Fibroblast of the aortic adventitia (primary cell): ENCODE measurements around the gene PANK1. TPM values are rescaled to one million over a fixed set of nuclear protein-coding genes. Genes with fewer than 3 reads are reported as not detected.

ENCODE experiments used
- DNase-seq: peaks from one replicate; pipeline ENCODE4 v3.0.0-alpha.2; 2010; ENCODE audit warnings: low read depth
- H3K4me3 ChIP-seq: 2 replicates; pipeline ENCODE4 v1.5.1; 2011; ENCODE audit warnings: low read depth, mild to moderate bottlenecking, control low read depth, low read length, moderate library complexity
- CTCF ChIP-seq: IDR thresholded peaks from 2 replicates; pipeline ENCODE4 v1.5.1; 2011; ENCODE audit warnings: mild to moderate bottlenecking, low read length, control low read depth, inconsistent platforms; ENCODE audit not compliant: insufficient read depth
- total RNA-seq: library from RNA; depleted of rRNA; stranded (reverse); fragments of >200 nt; gene quantifications from 2 replicates; pipeline ENCODE4 v1.2.3, GENCODE V29; 2012; ENCODE audit warnings: low replicate concordance

PANK1 gene
- total RNA-seq, 1 donor = 5.2 TPM

- no peak overlapping the region for H3K4me3 ChIP-seq
- no peak for TF ChIP-seq CTCF
Observed at GRCh38 chr10:89601728-89602361, 43.2 kb downstream of the PANK1 start.

GRCh38 chr10:89600041-89600440, 45.0 kb downstream of the PANK1 start:
- no peak for DNase-seq
- no peak for TF ChIP-seq CTCF
- H3K4me3 ChIP-seq = no peak overlapping the region

More at GRCh38 chr10:89601728-89602361, 43.2 kb downstream of the PANK1 start:
- no peak for DNase-seq

- no peak for TF ChIP-seq CTCF
- no peak for DNase-seq
- no peak overlapping the region for H3K4me3 ChIP-seq
Observed at GRCh38 chr10:89593043-89593442, 52.0 kb downstream of the PANK1 start.

GRCh38 chr10:89592539-89592938, 52.5 kb downstream of the PANK1 start:
- no peak for DNase-seq
- TF ChIP-seq CTCF = no peak
- no peak overlapping the region for H3K4me3 ChIP-seq

- no peak overlapping the region for H3K4me3 ChIP-seq
- no peak for TF ChIP-seq CTCF
- peak; percentile 42 for DNase-seq
Observed at GRCh38 chr10:89591796-89592271, 53.2 kb downstream of the PANK1 start.

- no peak for DNase-seq
- H3K4me3 ChIP-seq = no peak overlapping the region
- no peak for TF ChIP-seq CTCF
Observed at GRCh38 chr10:89591111-89591795, 53.8 kb downstream of the PANK1 start.
